H1 (cell line): ENCODE measurements around the gene PTPRD. TPM values are rescaled to one million over a fixed set of nuclear protein-coding genes. Genes with fewer than 3 reads are reported as not detected.

Experiments
- SUZ12 ChIP-seq: fragments of 200-600 bp; sonication (generic); IDR thresholded peaks from 2 replicates; pipeline ENCODE4 v1.6.1; 2012; ENCODE audit warnings: mild to moderate bottlenecking, inconsistent platforms, low read length, moderate library complexity, mixed read lengths
- polyA plus RNA-seq, 7 experiments: library from polyadenylated mRNA; depleted of rRNA in 3 of 7; stranded (reverse) in 5 of 7; unstranded in 2 of 7; fragments of >200 nt in 5 of 7; fragments of 200-250 nt in 2 of 7; gene quantifications; 1 replicate in 5 of 7; 2 replicates in 1 of 7; 4 replicates in 1 of 7; pipeline versions ENCODE4 v1.2.1 to v1.2.3, GENCODE V29; 2011 to 2013; ENCODE audit warnings: missing spikeins in 2 of 7, mixed read lengths in 2 of 7
- total RNA-seq: library from RNA; stranded (reverse); fragmentation: NEBNext Ultra II Directional; extraction: Animal tissue kit (Norgen Biotek cat#: 25700); gene quantifications from 2 replicates; pipeline ENCODE4 v1.2.1, GENCODE V29; 2021

The PTPRD gene
- total and polyA plus RNA-seq, 2 of the 8 experiments (the other 6 are each of a cell fraction or from before 2014, with no cell fraction given): 17.2 to 77.0 TPM

GRCh38 chr9:8585036-8585435 lies 2027.8 kb downstream of the PTPRD start (continued):
- TF ChIP-seq SUZ12: no peak
- TF ChIP-seq, all 59 proteins: peak for 0
